K562 (cell line): ENCODE data around the gene PIK3C2B. TPM values are rescaled to one million over a fixed set of nuclear protein-coding genes. Genes with fewer than 3 reads are reported as not detected.
"Not testable (repeated sequence)": the region's sequence is repeated elsewhere in the genome, so short reads cannot be mapped to it uniquely, and the experiment has no call there.

Experiments used
- ATAC-seq: fragments of 200-7000 bp; cut with Tn5 transposase; 3 replicates; pipeline ENCODE4 v1.9.1; 2020; ENCODE audit warnings: moderate library complexity
- BruUV-seq: library from RNA; stranded (reverse); fragments of 400-500 nt; replicated peaks from 2 replicates; lab custom pipeline; 2021; lab: Mats Ljungman, UMichigan
- CTCF ChIA-PET: fragments of 300-600 bp; formaldehyde crosslinking; extraction: SDS; loops from one replicate; lab custom pipeline; 2021; ENCODE audit warnings: low intra/inter-chr PET ratio; lab: Yijun Ruan, JAX
- POLR2A ChIA-PET: fragments of 300-600, 350-650 bp; sonication (Branson Sonifier 250); formaldehyde crosslinking; extraction: SDS; loops from one replicate; lab custom pipeline; 2021; ENCODE audit warnings: antibody characterized with exemption, inconsistent platforms; lab: Yijun Ruan, JAX
- DNase-seq, 4 experiments: peaks; one replicate each; pipeline versions ENCODE4 v3.0.0 to v3.0.0-alpha.2; 2011 to 2018; ENCODE audit warnings: low spot score in 3 of 4, mixed read lengths in 3 of 4; ENCODE audit errors: extremely low read depth in 1 of 4
- FAIRE-seq: peaks from 2 replicates; lab custom pipeline; 2011; peaks lifted over from hg19 to GRCh38; lab: Jason Lieb, UNC
- H2AFZ ChIP-seq: 2 replicates; pipeline ENCODE4 v1.6.0; 2011; ENCODE audit warnings: low read depth, low read length, control low read depth, inconsistent platforms
- H3K27ac ChIP-seq: fragments of 200-600 bp; 3 replicates; pipeline ENCODE4 v1.8.0; 2011; ENCODE audit warnings: low read depth, mild to moderate bottlenecking, control low read depth, inconsistent platforms, low read length, moderate library complexity, mixed read lengths; ENCODE audit errors: extremely low read depth
- H3K27me3 ChIP-seq, 2 experiments: fragments of 300-600 bp in 1 of 2; 2 replicates in 1 of 2; 3 replicates in 1 of 2; pipeline versions ENCODE4 v1.6.0 to v1.8.0; 2011; ENCODE audit warnings: inconsistent platforms in 2 of 2, low read length in 2 of 2, mild to moderate bottlenecking in 1 of 2, mixed read lengths in 1 of 2, moderate library complexity in 1 of 2; ENCODE audit not compliant: control insufficient read depth in 2 of 2, insufficient read depth in 2 of 2
- H3K36me3 ChIP-seq: fragments of 300-600 bp; 3 replicates; pipeline ENCODE4 v1.8.0; 2011; ENCODE audit warnings: mild to moderate bottlenecking, low read length, inconsistent platforms; ENCODE audit not compliant: control insufficient read depth, insufficient read depth
- H3K4me1 ChIP-seq, 2 experiments: fragments of 200-600 bp in 1 of 2; replicated peaks in 1 of 2; 2 replicates in 1 of 2; 3 replicates in 1 of 2; pipeline versions ENCODE4 v1.5.1 to v1.8.0; 2011; ENCODE audit warnings: inconsistent platforms in 2 of 2, low read length in 2 of 2, mild to moderate bottlenecking in 1 of 2, mixed read lengths in 1 of 2, moderate library complexity in 1 of 2; ENCODE audit not compliant: control insufficient read depth in 2 of 2, insufficient read depth in 2 of 2
- H3K4me2 ChIP-seq: 2 replicates; pipeline ENCODE4 v1.6.1; 2011; ENCODE audit warnings: low read length, control low read depth, inconsistent platforms, mixed read lengths; ENCODE audit not compliant: insufficient read depth
- H3K4me3 ChIP-seq: fragments of 200-600 bp; sonication (generic), shearing (Covaris generic); 2 replicates; pipeline ENCODE4 v1.5.1; 2016; ENCODE audit warnings: control low read depth, inconsistent platforms
- H3K79me2 ChIP-seq: fragments of 200-600 bp; 3 replicates; pipeline ENCODE4 v1.8.0; 2011; ENCODE audit warnings: low read length, inconsistent platforms; ENCODE audit not compliant: control insufficient read depth, insufficient read depth
- H3K9ac ChIP-seq, 2 experiments: 2 replicates each; pipeline versions ENCODE4 v1.6.0 to v1.6.1; 2011; ENCODE audit warnings: low read depth in 2 of 2, low read length in 2 of 2, control low read depth in 1 of 2, inconsistent platforms in 1 of 2, mild to moderate bottlenecking in 1 of 2, mixed read lengths in 1 of 2; ENCODE audit not compliant: insufficient read depth in 1 of 2
- H3K9me1 ChIP-seq: one replicate; pipeline ENCODE4 v1.6.0; 2011; ENCODE audit warnings: inconsistent platforms, mild to moderate bottlenecking, low read length, moderate library complexity; ENCODE audit not compliant: control insufficient read depth, insufficient read depth
- H3K9me3 ChIP-seq: replicated peaks from 2 replicates; pipeline ENCODE4 v1.5.1; 2011; ENCODE audit warnings: low read depth, low read length, inconsistent platforms; ENCODE audit not compliant: control insufficient read depth, insufficient read depth
- H4K20me1 ChIP-seq: replicated peaks from 2 replicates; pipeline ENCODE4 v1.6.1; 2011; ENCODE audit warnings: low read length, inconsistent platforms, mixed read lengths; ENCODE audit not compliant: control insufficient read depth, insufficient read depth
- BCOR ChIP-seq: fragments of 450-650 bp; IDR thresholded peaks from 2 replicates; pipeline ENCODE4 v1.6.1; 2016
- SPI1 ChIP-seq: IDR thresholded peaks from 2 replicates; pipeline ENCODE4 v1.6.1; 2011; ENCODE audit warnings: low read depth, low read length, control low read depth, borderline replicate concordance
- ZNF121 ChIP-seq: sonication (generic); formaldehyde crosslinking; conservative IDR thresholded peaks from 2 replicates; pipeline ENCODE4 v1.8.0; 2022; ENCODE audit warnings: missing genetic modification reagents
- WGBS: fragments of 100-300 bp; shearing (Covaris generic); methylation state at CpG from one replicate; pipeline ENCODE4 v1.1.6; 2016; ENCODE audit warnings: low coverage, mixed read lengths; ENCODE audit not compliant: insufficient coverage; ENCODE audit errors: missing lambda C conversion rate; 5-methylcytosine and 5-hydroxymethylcytosine counted together
- in situ Hi-C: fragments of 300-500 bp; cut with MboI; formaldehyde crosslinking; loops from 4 replicates; pipeline ENCODE4 v1.15.0; 2018; ENCODE audit warnings: inconsistent platforms, mixed read lengths
- intact Hi-C: fragments of 100-400 bp; cut with micrococcal nuclease; formaldehyde crosslinking; loops from 2 replicates; pipeline ENCODE4 v1.14.2; 2022
- polyA plus RNA-seq, 8 experiments: library from polyadenylated mRNA; depleted of rRNA in 4 of 8; stranded (reverse) in 5 of 8; unstranded in 3 of 8; fragments of >200 nt; fragmentation: Nextera tagmentation in 2 of 8; fragmentation: Illumina TruSeq in 1 of 8; extraction: Ambion mirVana in 2 of 8; extraction: Trizol in 1 of 8; gene quantifications; 2 replicates each; pipeline versions ENCODE4 v1.2.1 to v1.2.3, GENCODE V29; 2011 to 2014; ENCODE audit warnings: inconsistent platforms in 1 of 8, missing spikeins in 1 of 8
- total RNA-seq, 7 experiments: library from RNA; depleted of rRNA in 6 of 7; stranded (reverse); fragments of >200 nt in 6 of 7; fragmentation: Illumina TruSeq in 2 of 7; extraction: Trizol in 2 of 7; gene quantifications; 2 replicates each; pipeline versions ENCODE4 v1.2.1 to v1.2.3, GENCODE V29; 2011 to 2021; ENCODE audit warnings: low replicate concordance in 1 of 7

PIK3C2B gene
- total and polyA plus RNA-seq, 9 of the 15 experiments (the other 6 are each of a cell fraction or from before 2014, with no cell fraction given), result 0.10 to 2.9 (median 0.72) TPM

GRCh38 chr1:204521941-204522521 is 27.4 kb upstream of the PIK3C2B start:
- FAIRE-seq, BruUV-seq, H3K27ac ChIP-seq, H3K9me3 ChIP-seq, H3K9me1 ChIP-seq, H3K27me3 ChIP-seq, DNase-seq, CTCF ChIA-PET, in situ Hi-C loops, H3K4me3 ChIP-seq, H3K4me2 ChIP-seq, intact Hi-C loops, H3K9ac ChIP-seq, H2AFZ ChIP-seq, ATAC-seq: not testable (repeated sequence)
- Histone ChIP-seq H3K79me2 (peaks cover 82% of the 10 kb centered on the region), H3K4me1 (peaks cover 36 to 39% of the 10 kb centered on the region in 2 experiments), H3K36me3 (peaks cover 79% of the 10 kb centered on the region), H4K20me1 (peaks cover 16% of the 10 kb centered on the region; the same call in 1 of the 2 replicates)
- 85% methylated on average over 5 of the region's 5 CpGs for WGBS
- TF ChIP-seq ZNF121 (CRISPR knock-in tag) (peak; percentile 98), SPI1 (0 out of 2 replicates have a peak, but pooled peaks have one; percentile 11), BCOR (peak; percentile 52; the same call in 1 of the 2 replicates)
- POLR2A ChIA-PET, result interaction anchor here (1.7 kb wide), 1 partner anchor 9 kb away, joined by 9 read pairs; no protein-coding TSS in a partner anchor
